SU-DHL-6 (cell line): ENCODE measurements around the gene ADGRB3.

Source experiments
- EZH2phosphoT487 ChIP-seq: fragments of 200-600 bp; sonication (generic), shearing (Covaris generic); conservative IDR thresholded peaks from 2 replicates; pipeline ENCODE4 v1.6.1; 2018; ENCODE audit warnings: mild to moderate bottlenecking, antibody characterized with exemption, low read length, moderate library complexity, mixed read lengths
- TF ChIP-seq, protein P1 (sequence below): fragments of 200-600 bp; sonication (generic); IDR thresholded peaks from one replicate; pipeline ENCODE4 v1.5.1; 2017; ENCODE audit warnings: antibody characterized with exemption, mild to moderate bottlenecking, low read length, moderate library complexity; ENCODE audit not compliant: insufficient read depth, poor library complexity, severe bottlenecking

GRCh38 chr6:68968301-68968649, 333.2 kb downstream of the ADGRB3 start:
- TF ChIP-seq, protein P1, sequence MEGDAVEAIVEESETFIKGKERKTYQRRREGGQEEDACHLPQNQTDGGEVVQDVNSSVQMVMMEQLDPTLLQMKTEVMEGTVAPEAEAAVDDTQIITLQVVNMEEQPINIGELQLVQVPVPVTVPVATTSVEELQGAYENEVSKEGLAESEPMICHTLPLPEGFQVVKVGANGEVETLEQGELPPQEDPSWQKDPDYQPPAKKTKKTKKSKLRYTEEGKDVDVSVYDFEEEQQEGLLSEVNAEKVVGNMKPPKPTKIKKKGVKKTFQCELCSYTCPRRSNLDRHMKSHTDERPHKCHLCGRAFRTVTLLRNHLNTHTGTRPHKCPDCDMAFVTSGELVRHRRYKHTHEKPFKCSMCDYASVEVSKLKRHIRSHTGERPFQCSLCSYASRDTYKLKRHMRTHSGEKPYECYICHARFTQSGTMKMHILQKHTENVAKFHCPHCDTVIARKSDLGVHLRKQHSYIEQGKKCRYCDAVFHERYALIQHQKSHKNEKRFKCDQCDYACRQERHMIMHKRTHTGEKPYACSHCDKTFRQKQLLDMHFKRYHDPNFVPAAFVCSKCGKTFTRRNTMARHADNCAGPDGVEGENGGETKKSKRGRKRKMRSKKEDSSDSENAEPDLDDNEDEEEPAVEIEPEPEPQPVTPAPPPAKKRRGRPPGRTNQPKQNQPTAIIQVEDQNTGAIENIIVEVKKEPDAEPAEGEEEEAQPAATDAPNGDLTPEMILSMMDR, result no peak
- no peak for TF ChIP-seq EZH2phosphoT487
